Measurements from ENCODE around the gene DLGAP1. TPM values are rescaled to one million over a fixed set of nuclear protein-coding genes. Genes with fewer than 3 reads are reported as not detected.
A peak's percentile ranks its signal among the peaks of the same experiment; 100 is the strongest.

The DLGAP1 gene
- total RNA-seq, 1 donor from 2014 or later = 0.05 TPM

DNA sequence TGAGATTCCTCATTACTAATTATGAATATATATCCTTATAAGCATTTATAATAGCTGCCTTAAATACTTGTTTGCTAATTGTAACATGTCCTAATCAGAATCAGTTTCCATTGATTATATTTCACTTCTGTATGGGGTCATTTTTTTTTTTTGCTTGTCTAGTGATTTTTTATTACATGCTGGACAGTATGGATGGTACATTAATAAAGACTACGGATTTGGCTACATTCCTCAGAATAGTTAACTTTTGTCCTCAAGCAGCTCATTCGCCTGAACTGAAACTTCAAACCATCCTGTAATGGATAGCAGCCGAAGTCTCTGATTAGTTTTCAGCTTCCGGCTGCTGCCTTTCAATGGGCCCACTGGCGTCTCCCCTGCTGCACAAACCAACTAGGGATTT is 993.4 kb downstream of the DLGAP1 start:
- H3K4me3 Mint-ChIP-seq (ENCODE audit: unreplicated experiment) = no peak overlapping the region
- peaks cover 12% of the 10 kb centered on the region for H3K9me3 Mint-ChIP-seq (ENCODE audit: unreplicated experiment)
- H3K27ac Mint-ChIP-seq (ENCODE audit: unreplicated experiment) = peak overlapping the region; percentile 45

DNA sequence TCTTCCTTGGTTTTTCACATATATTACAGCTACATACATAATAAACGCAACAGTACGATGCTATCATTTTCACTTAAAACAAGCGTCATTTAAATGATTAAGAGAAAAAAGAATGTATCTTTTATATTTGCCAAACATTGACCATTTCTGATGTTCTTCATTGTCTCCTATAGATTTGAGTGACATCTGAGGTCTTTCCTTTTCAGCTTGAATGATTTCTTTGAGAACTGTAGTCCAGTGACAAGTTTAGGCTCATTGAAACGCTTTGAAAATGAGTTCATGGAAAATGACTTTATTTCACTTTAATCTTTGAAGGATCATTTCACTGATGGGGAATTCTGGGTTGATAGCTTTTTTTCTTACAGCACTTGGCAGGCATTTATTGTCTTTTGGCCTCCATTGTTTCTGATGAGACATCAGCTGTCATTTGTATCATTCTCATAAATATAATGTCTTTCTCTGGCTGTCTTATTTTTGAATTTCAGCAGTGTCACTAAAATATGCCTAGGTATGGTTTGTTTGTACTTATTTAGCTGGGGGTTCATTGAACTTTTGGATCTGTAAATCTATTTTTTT is 994.2 kb downstream of the DLGAP1 start:
- no peaks in the 10 kb centered on the region for H3K27me3 Mint-ChIP-seq (ENCODE audit: unreplicated experiment)
- TF ChIP-seq, protein P1, sequence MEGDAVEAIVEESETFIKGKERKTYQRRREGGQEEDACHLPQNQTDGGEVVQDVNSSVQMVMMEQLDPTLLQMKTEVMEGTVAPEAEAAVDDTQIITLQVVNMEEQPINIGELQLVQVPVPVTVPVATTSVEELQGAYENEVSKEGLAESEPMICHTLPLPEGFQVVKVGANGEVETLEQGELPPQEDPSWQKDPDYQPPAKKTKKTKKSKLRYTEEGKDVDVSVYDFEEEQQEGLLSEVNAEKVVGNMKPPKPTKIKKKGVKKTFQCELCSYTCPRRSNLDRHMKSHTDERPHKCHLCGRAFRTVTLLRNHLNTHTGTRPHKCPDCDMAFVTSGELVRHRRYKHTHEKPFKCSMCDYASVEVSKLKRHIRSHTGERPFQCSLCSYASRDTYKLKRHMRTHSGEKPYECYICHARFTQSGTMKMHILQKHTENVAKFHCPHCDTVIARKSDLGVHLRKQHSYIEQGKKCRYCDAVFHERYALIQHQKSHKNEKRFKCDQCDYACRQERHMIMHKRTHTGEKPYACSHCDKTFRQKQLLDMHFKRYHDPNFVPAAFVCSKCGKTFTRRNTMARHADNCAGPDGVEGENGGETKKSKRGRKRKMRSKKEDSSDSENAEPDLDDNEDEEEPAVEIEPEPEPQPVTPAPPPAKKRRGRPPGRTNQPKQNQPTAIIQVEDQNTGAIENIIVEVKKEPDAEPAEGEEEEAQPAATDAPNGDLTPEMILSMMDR (IDR thresholded peaks at IDR 0.05) = no peak
- peaks cover 56% of the 10 kb centered on the region for H3K36me3 Mint-ChIP-seq (ENCODE audit: unreplicated experiment)
- H3K4me1 Mint-ChIP-seq (ENCODE audit: unreplicated experiment) = peaks cover 48% of the 10 kb centered on the region
- no peak overlapping the region for H3K4me3 Mint-ChIP-seq (ENCODE audit: unreplicated experiment)
- no peak for DNase-seq (ENCODE audit: extremely low spot score, unreplicated experiment)
- H3K27ac Mint-ChIP-seq (ENCODE audit: unreplicated experiment) = no peak overlapping the region
- peaks cover 12% of the 10 kb centered on the region for H3K9me3 Mint-ChIP-seq (ENCODE audit: unreplicated experiment)

More for the DNA sequence above, 993.4 kb downstream of the DLGAP1 start:
- Mint-ChIP-seq H3K36me3 (ENCODE audit: unreplicated experiment) (peaks cover 51% of the 10 kb centered on the region), H3K27me3 (ENCODE audit: unreplicated experiment) (no peaks in the 10 kb centered on the region), H3K4me1 (ENCODE audit: unreplicated experiment) (peaks cover 48% of the 10 kb centered on the region)
- no peak for DNase-seq (ENCODE audit: extremely low spot score, unreplicated experiment)
- TF ChIP-seq, protein P1 (IDR thresholded peaks at IDR 0.05) = no peak

DNA sequence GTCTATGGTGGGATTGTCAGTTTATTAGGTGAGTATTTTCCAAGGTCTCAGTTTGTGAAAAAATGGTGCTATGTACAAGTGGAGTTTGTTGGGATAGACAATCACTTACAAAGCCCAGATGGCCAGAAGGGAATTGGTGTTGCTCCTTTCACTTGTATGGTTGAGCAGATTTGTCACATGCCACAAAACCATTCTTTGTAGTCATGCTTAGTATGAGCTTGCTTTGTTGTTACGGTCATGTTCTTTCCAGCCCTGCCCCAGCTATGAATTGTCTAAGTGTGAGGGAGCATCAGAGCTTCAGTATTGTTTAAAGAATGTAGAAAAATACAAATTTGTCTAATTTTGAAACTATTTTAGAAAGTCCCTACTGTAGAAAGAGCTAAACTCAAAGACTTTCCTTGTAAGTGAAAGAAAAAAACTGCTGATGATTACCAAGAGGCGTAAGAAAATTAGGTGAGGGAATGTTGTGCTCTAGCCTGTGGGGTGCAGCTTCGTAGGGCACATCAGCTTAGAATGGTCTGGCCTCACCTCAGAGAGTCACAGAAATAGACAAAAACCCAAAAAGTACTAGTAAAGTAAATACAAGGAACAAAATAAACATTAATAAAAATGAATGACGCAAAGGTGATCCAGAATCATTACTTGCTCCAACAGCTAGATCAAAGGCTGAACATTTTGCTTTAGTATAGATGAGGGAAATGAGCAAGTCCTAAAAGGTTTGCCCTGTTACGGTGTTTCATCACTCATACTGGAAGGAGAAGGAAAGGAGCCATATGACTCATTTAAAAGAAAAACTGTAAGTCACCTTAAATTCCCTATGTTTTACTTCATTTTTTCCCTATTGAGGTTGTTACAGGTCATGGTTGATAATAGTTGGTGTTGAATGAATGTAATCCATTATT is 995.9 kb downstream of the DLGAP1 start:
- Mint-ChIP-seq H3K9me3 (ENCODE audit: unreplicated experiment) (peaks cover 12% of the 10 kb centered on the region), H3K4me1 (ENCODE audit: unreplicated experiment) (peaks cover 64% of the 10 kb centered on the region), H3K4me3 (ENCODE audit: unreplicated experiment) (no peak overlapping the region), H3K27ac (ENCODE audit: unreplicated experiment) (peak overlapping the region; percentile 50), H3K36me3 (ENCODE audit: unreplicated experiment) (peaks cover 56% of the 10 kb centered on the region), H3K27me3 (ENCODE audit: unreplicated experiment) (no peaks in the 10 kb centered on the region)
- TF ChIP-seq, protein P1 (IDR thresholded peaks at IDR 0.05) = no peak
- no peak for DNase-seq (ENCODE audit: extremely low spot score, unreplicated experiment)

DNA sequence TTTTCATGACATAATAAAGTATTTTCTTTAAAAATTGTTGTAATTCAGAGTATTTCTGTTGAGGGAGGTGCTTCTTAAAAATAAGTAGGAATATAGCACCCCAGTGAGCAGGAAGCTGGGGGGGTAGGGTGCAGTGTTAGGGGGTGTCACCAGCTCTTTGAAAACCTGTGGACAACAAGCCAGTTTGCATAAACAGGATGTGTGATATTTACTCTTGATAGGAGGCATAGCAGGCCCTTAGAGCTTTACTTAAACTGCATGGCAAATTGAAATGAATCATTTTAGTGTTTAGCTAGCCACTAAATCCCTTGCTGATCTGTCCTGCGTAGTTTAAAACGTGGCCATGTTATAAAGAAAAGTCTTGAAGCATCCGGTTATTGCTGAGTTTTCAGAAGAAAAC is 996.7 kb downstream of the DLGAP1 start:
- Mint-ChIP-seq H3K27me3 (ENCODE audit: unreplicated experiment) (no peaks in the 10 kb centered on the region), H3K4me1 (ENCODE audit: unreplicated experiment) (peaks cover 70% of the 10 kb centered on the region), H3K4me3 (ENCODE audit: unreplicated experiment) (no peak overlapping the region), H3K27ac (ENCODE audit: unreplicated experiment) (peak overlapping the region; percentile 50), H3K36me3 (ENCODE audit: unreplicated experiment) (peaks cover 56% of the 10 kb centered on the region), H3K9me3 (ENCODE audit: unreplicated experiment) (peaks cover 12% of the 10 kb centered on the region)
- no peak for DNase-seq (ENCODE audit: extremely low spot score, unreplicated experiment)
- TF ChIP-seq, protein P1 (IDR thresholded peaks at IDR 0.05) = no peak

DNA sequence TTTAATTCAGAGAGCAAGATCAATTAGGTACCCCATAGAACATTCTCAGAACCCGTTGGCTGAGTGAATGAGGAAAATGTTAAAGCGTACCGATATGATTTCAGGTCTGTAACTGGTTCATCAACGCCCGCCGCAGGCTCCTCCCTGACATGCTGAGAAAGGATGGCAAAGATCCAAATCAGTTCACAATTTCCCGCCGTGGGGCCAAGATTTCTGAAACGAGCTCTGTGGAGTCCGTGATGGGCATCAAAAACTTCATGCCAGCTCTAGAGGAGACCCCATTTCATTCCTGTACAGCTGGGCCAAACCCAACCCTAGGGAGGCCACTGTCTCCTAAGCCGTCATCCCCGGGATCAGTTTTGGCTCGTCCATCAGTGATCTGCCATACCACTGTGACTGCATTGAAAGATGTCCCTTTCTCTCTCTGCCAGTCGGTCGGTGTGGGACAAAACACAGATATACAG is 997.8 kb downstream of the DLGAP1 start:
- no peak for DNase-seq (ENCODE audit: extremely low spot score, unreplicated experiment)
- H3K9me3 Mint-ChIP-seq (ENCODE audit: unreplicated experiment) = peaks cover 12% of the 10 kb centered on the region
- no peaks in the 10 kb centered on the region for H3K27me3 Mint-ChIP-seq (ENCODE audit: unreplicated experiment)
- H3K4me1 Mint-ChIP-seq (ENCODE audit: unreplicated experiment) = peaks cover 68% of the 10 kb centered on the region
- peak overlapping the region; percentile 44 for H3K27ac Mint-ChIP-seq (ENCODE audit: unreplicated experiment)
- H3K4me3 Mint-ChIP-seq (ENCODE audit: unreplicated experiment) = no peak overlapping the region
- TF ChIP-seq, protein P1 (IDR thresholded peaks at IDR 0.05) = no peak
- H3K36me3 Mint-ChIP-seq (ENCODE audit: unreplicated experiment) = peaks cover 52% of the 10 kb centered on the region
